Hematopoietic multipotent progenitor cell treated with erythropoietin and hydrocortisone succinate and interleukin-3 and kit ligand, for 15 days (in vitro differentiated cells): ENCODE measurements around the gene BEAN1.
"Not testable (repeated sequence)": the region's sequence is repeated elsewhere in the genome, so short reads cannot be mapped to it uniquely, and the experiment has no call there.

ENCODE experiments used
- DNase-seq: peaks from one replicate; pipeline ENCODE4 v3.0.0-alpha.2; 2015; ENCODE audit warnings: low spot score

Gene BEAN1

GRCh38 chr16:66508914-66509496, 81.9 kb downstream of the BEAN1 start:
- no peak for DNase-seq

DNA sequence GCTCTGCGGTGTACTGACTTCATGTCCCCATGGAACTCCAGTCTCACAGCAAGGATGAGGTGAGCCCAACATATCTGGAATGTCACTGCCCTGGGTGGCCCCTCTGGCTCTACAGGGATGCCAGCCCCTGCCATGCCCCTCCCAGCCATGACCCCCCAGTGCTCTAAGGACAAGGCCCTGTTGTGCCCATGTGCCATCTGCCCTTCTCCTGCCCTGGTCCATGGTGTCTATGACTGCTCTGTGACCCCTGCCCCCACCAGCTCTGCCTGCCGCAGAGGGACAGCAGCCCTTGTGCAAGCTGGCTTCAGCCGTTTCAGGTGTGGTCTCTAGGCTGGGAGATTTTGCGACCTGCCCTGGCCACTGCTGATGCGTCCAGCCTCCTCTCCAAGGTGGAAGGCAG, 82.5 kb downstream of the BEAN1 start:
- no peak for DNase-seq

- no peak for DNase-seq
Measured at GRCh38 chr16:66510298-66510697, 83.2 kb downstream of the BEAN1 start.

DNA sequence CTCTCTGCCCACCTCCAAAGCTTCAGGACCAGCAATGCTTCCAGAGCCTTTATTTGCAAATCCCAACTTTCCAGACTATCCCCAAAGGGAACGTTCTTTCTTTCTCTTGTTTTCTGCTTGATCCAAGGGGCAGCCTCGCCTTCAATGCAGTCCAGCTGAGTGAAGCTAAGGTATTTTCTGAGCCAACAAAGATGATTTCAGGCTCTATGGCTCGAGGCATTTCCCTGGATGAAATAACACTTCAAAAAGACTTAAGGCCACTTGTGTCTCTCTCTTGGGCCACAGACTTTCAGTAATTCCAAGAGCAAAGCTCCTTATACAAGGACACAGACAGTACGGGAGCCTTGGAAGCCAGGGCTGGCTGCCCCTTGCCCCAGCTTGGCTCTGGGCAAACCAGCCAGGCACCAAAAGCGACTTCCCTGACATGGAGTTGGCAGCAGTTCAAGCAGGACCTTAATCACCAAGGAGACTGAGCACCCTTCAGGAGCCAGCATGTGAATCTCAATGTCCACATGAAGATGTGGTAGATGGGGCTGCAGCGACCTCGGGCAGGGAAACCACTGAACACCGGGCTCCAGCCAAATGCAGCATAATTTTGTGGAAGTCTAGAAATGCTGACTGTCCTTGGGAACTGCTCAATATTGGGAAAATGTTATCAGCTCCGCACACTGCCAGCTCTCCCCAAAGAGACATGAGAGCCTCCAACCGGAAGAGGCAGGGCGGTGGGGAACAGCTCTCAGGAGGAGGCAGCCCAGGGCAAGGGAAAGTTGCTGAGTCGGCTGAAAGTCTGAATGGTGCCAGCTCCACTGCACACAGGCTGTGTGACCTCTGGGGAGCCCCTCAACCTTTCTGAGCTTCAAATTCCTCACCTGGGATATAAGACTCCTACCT, 83.9 kb downstream of the BEAN1 start:
- DNase-seq, result no peak

GRCh38 chr16:66511602-66512271, 84.6 kb downstream of the BEAN1 start:
- DNase-seq, result peak; percentile 49

DNA sequence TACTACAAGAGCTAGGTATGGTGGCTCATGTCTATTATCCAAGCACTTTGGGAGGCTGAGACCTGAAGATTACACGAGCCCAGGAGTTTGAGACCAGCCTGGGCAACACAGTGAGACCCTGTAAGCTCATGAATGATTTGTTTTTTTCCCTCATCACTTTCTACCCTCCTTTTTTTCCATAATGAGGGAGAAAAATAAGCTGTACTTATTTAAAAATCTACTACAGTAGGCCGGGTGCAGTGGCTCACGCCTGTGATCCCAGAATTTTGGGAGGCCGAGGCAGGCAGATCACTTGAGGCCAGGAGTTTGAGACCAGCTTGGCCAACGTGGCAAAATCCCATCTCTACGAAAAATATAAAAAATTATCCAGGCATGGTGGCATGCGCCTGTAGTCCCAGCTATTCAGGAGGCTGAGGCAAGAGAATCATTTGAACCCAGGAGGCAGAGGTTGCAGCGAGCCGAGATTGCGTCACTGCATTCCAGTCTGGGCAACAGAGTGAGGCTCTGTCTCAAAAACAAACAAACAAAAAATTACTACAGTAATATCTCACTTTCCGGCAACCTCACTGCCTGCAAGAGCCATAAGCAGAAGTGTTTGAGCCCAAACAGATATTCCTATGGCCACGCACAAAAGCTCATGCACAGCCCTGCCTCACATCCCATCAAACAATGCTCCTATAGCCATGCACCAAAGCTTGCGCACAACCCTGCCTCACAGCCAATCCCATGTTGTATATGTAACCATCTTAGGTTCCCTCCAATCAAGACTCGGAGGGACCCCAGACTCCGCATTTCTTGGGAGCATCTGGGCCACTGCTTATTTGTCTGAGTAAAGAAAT, 85.4 kb downstream of the BEAN1 start:
- DNase-seq, result no peak

- DNase-seq, result no peak
Measured at GRCh38 chr16:66513111-66513723, 86.1 kb downstream of the BEAN1 start.

DNA sequence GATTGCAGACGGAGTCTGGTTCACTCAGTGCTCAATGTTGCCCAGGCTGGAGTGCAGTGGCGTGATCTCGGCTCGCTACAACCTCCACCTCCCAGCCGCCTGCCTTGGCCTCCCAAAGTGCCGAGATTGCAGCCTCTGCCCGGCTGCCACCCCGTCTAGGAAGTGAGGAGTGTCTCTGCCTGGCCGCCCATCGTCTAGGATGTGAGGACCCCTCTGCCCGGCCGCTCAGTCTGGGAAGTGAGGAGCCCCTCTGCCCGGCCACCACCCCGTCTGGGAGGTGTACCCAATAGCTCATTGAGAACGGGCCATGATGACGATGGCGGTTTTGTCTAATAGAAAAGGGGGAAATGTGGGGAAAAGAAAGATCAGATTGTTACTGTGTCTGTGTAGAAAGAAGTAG, 87.3 kb downstream of the BEAN1 start:
- DNase-seq, result not testable (repeated sequence)

DNA sequence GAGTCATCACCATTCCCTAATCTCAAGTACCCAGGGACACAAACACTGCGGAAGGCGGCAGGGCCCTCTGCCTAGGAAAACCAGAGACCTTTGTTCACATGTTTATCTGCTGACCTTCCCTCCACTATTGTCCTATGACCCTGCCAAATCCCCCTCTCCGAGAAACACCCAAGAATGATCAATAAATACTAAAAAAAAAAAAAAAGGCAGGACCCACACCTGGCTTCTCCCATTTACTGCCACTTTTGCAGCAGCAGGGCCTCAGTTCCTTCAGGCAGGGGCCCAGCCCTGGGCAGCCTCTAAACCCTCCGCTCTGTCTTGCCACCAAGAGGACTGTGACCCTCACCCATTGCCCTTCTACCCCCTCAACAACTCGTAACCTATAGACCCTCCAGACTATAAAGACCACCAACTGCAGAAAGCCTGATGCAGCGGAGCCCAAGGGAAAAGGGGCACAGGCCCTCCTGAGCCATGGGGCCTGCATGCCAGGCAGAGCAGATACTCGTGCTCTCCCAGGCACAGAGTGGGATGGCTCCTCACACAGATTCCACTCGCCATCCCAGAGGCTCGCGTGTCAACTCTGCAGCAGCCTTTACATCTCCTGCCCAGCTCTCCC, 88.0 kb downstream of the BEAN1 start:
- DNase-seq, result not testable (repeated sequence)

GRCh38 chr16:66515596-66516508, 88.8 kb downstream of the BEAN1 start:
- peak; percentile 34 for DNase-seq

- DNase-seq, result no peak
Measured at GRCh38 chr16:66516509-66516807, 89.4 kb downstream of the BEAN1 start.

- DNase-seq, result peak; percentile 85
Measured at GRCh38 chr16:66516808-66517585, 89.9 kb downstream of the BEAN1 start.

GRCh38 chr16:66517586-66518263, 90.6 kb downstream of the BEAN1 start:
- DNase-seq, result no peak

DNA sequence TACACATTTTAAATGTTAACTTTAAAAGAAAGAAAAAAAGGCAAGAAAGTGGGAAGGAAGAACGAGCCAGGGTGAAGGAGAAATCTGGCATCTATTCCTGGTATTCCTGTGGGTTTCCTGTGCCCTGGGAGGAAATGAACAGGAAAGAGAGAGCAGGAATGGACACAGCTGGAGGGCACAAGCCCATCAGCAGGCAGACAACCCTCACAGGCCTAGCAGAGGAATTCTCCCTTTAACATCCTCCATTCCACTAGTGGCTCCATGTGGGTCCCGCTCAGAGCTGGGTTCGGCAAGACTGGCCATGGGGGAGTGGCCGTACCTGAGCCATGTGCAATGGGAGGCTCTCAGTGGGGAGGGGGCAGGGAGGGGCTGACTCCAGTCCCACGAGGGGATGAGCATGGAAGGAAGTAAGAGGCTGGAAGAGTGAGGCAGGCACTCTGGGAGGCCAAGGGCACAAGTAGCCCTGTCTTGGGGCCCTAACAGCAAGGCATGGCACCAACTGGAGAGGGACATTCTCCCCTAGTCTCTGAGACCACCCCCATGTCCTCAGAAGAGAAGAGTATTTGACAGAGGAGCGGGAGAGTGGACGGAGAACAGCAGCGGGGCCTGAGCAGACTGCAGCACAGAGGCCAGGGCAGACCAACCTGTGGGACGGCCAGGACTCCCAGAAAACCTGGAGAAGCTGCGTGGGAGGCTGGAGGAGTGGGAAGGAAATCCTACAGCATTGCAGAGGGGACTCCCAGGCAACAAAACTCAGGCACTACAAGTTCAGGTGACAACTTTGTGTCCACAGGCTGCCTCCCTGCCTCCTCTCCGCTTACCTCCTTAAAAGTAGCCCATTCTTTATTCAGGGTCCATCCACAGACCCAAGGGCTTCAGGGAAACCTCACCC, 92.6 kb downstream of the BEAN1 start:
- no peak for DNase-seq

DNA sequence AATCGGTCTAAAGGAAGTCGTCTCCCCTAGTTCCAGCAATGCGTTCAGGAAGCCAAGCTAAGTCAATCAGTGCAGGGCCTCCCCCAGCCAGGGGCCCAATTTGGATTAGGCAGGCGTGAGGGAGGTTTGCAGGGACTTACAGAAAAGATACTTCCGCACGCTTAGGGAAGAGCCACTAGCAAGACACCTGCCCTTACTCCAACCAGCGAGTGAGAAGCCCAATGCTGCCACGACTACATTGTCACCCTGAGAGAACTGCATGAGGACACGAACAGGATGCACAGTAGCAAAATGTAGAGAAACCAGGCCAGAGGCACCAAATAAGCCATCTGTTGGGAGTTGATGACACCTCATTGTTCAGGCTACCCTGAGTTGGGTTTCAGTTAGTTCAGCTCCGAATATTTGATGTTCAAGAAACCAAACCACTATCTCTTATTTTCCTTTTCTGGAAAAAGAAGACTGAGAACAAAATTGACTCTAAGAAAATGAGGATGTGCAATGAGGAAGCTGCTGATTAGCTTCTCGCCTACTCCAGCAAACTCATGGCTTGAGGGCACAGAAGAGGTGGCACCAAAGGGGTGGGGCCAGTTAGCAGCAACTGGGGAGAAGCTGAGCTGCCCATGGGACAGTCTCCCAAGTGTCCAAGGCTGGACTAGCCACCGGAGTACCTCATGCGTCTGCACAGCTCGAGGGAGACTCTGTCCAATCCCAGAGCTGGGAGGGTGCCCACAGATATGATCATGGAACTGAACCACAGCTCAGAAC, 93.5 kb downstream of the BEAN1 start:
- DNase-seq, result no peak

- DNase-seq, result no peak
Measured at GRCh38 chr16:66521252-66521713, 94.2 kb downstream of the BEAN1 start.
